ENCODE data around the gene NUDT4B.
"Not testable (repeated sequence)": the region's sequence is repeated elsewhere in the genome, so short reads cannot be mapped to it uniquely, and the experiment has no call there.

GRCh38 chr1:148791543-148792099 is 43.0 kb downstream of the NUDT4B start:
- not testable (repeated sequence) for TF ChIP-seq CTCF, POLR2A (IDR thresholded peaks at IDR 0.05)

All from ovary (tissue), 3 donors.